NCI-H146 treated with DMSO at 0.1 percent for 48 hours (cell line): ENCODE data around the gene COX8C.
"Not testable (repeated sequence)": the region's sequence is repeated elsewhere in the genome, so short reads cannot be mapped to it uniquely, and the experiment has no call there.

Experiments
- DNase-seq: peaks from one replicate; lab custom pipeline; 2025; ENCODE audit not compliant: unreplicated experiment; lab: John Stamatoyannopoulos, UW

The COX8C gene

GRCh38 chr14:93368996-93369712, 22.2 kb downstream of the COX8C start:
- DNase-seq, result no peak

GRCh38 chr14:93369713-93370266, 22.8 kb downstream of the COX8C start:
- DNase-seq, result no peak

GRCh38 chr14:93375673-93376156, 28.7 kb downstream of the COX8C start:
- no peak for DNase-seq

GRCh38 chr14:93379831-93380230, 32.8 kb downstream of the COX8C start:
- DNase-seq, result no peak

- no peak for DNase-seq
Measured at GRCh38 chr14:93381644-93382043, 34.7 kb downstream of the COX8C start.

- DNase-seq, result not testable (repeated sequence)
Measured at GRCh38 chr14:93384256-93384655, 37.3 kb downstream of the COX8C start.

GRCh38 chr14:93395231-93395630, 48.2 kb downstream of the COX8C start:
- DNase-seq, result no peak

GRCh38 chr14:93396456-93396855, 49.5 kb downstream of the COX8C start:
- DNase-seq, result no peak
